ENCODE measurements around the gene ZC3H15. TPM values are rescaled to one million over a fixed set of nuclear protein-coding genes. Genes with fewer than 3 reads are reported as not detected.
"Not testable (repeated sequence)": the region's sequence is repeated elsewhere in the genome, so short reads cannot be mapped to it uniquely, and the experiment has no call there.

Gene ZC3H15
- total RNA-seq, 2 donors from 2014 or later: 26.4 to 55.8 TPM

GRCh38 chr2:186459009-186459408, 27.1 kb upstream of the ZC3H15 start:
- Histone ChIP-seq H3K9me3 (no peaks in the 10 kb centered on the region), H3K27ac (no peak overlapping the region), H3K4me3 (no peak overlapping the region), H3K4me1 (peaks cover 13% of the 10 kb centered on the region), H3K36me3 (replicated peaks in 1 of 2; ENCODE audit: insufficient read depth in 1 of 2, low read depth in 2 of 2) (no peaks in the 10 kb centered on the region), H3K27me3 (no peaks in the 10 kb centered on the region)
- intact Hi-C loops (cut with DNase I): no loop called here
- ATAC-seq: no peak
- no peak for DNase-seq
- WGBS, 2 donors: 43 to 52% methylated on average over 2 of the region's 2 CpGs
- TF ChIP-seq POLR2A (IDR thresholded peaks at IDR 0.05) (no peak), CTCF (IDR thresholded peaks at IDR 0.05) (peak in 5 of 7 experiments; percentile 32 to 52 (median 40))

- Histone ChIP-seq H3K27ac (no peak overlapping the region), H3K4me1 (peaks cover 13% of the 10 kb centered on the region), H3K4me3 (no peak overlapping the region), H3K36me3 (replicated peaks in 1 of 2; ENCODE audit: insufficient read depth in 1 of 2, low read depth in 2 of 2) (no peaks in the 10 kb centered on the region), H3K9me3 (no peaks in the 10 kb centered on the region), H3K27me3 (no peaks in the 10 kb centered on the region)
- ATAC-seq (no peak), DNase-seq (no peak)
- TF ChIP-seq POLR2A (IDR thresholded peaks at IDR 0.05): no peak
- TF ChIP-seq CTCF (IDR thresholded peaks at IDR 0.05): peak in 6 of 7 experiments; percentile 10 to 51 (median 44)
- 10 to 19% methylated on average over 1 of the region's 1 CpG for WGBS, 2 donors
- intact Hi-C loops (cut with DNase I): no loop called here
Observed at GRCh38 chr2:186460465-186460864, 25.6 kb upstream of the ZC3H15 start.

- intact Hi-C loops (cut with DNase I): no loop called here
- Histone ChIP-seq H3K4me1 (peaks cover 10% of the 10 kb centered on the region), H3K9me3 (no peaks in the 10 kb centered on the region), H3K27ac (no peak overlapping the region), H3K4me3 (no peak overlapping the region), H3K27me3 (no peaks in the 10 kb centered on the region), H3K36me3 (replicated peaks in 1 of 2; ENCODE audit: insufficient read depth in 1 of 2, low read depth in 2 of 2) (no peaks in the 10 kb centered on the region)
- DNase-seq (no peak), ATAC-seq (no peak)
- TF ChIP-seq POLR2A (IDR thresholded peaks at IDR 0.05) (no peak), CTCF (IDR thresholded peaks at IDR 0.05) (no peak)
Observed at GRCh38 chr2:186466743-186467142, 19.3 kb upstream of the ZC3H15 start.

- Histone ChIP-seq H3K4me1 (peaks cover 10% of the 10 kb centered on the region), H3K27me3 (no peaks in the 10 kb centered on the region), H3K27ac (no peak overlapping the region), H3K36me3 (replicated peaks in 1 of 2; ENCODE audit: insufficient read depth in 1 of 2, low read depth in 2 of 2) (no peaks in the 10 kb centered on the region), H3K4me3 (no peak overlapping the region), H3K9me3 (no peaks in the 10 kb centered on the region)
- intact Hi-C loops (cut with DNase I): no loop called here
- DNase-seq (no peak), ATAC-seq (no peak)
- no peak for TF ChIP-seq POLR2A (IDR thresholded peaks at IDR 0.05)
- no peak for TF ChIP-seq CTCF (IDR thresholded peaks at IDR 0.05)
- WGBS, 2 donors: 92 to 93% methylated on average over 2 of the region's 2 CpGs
Observed at GRCh38 chr2:186467421-186467820, 18.6 kb upstream of the ZC3H15 start.

GRCh38 chr2:186472722-186473493, 13.2 kb upstream of the ZC3H15 start:
- intact Hi-C loops (cut with DNase I); H3K9me3 ChIP-seq; DNase-seq; H3K27ac ChIP-seq; ATAC-seq; H3K36me3 ChIP-seq (replicated peaks in 1 of 2; ENCODE audit: insufficient read depth in 1 of 2, low read depth in 2 of 2); H3K27me3 ChIP-seq; H3K4me1 ChIP-seq; H3K4me3 ChIP-seq: not testable (repeated sequence)
- 92% methylated on average over 16 of the region's 49 CpGs; no CpG with 5 or more reads in 1 of the 2 donors for WGBS, 2 donors

- intact Hi-C loops (cut with DNase I); H3K9me3 ChIP-seq; H3K4me1 ChIP-seq; DNase-seq; H3K36me3 ChIP-seq (replicated peaks in 1 of 2; ENCODE audit: insufficient read depth in 1 of 2, low read depth in 2 of 2); H3K4me3 ChIP-seq; H3K27me3 ChIP-seq; ATAC-seq; H3K27ac ChIP-seq: not testable (repeated sequence)
- 94 to 100% methylated on average over 1 of the region's 1 CpG for WGBS, 2 donors
Observed at GRCh38 chr2:186474239-186474638, 11.8 kb upstream of the ZC3H15 start.
